ENCODE results near the gene GZMB. TPM values are rescaled to one million over a fixed set of nuclear protein-coding genes. Genes with fewer than 3 reads are reported as not detected.

Gene GZMB
- total and polyA plus RNA-seq, 4 donors, result 2.2 to 15.7 (median 5.6) TPM

DNA sequence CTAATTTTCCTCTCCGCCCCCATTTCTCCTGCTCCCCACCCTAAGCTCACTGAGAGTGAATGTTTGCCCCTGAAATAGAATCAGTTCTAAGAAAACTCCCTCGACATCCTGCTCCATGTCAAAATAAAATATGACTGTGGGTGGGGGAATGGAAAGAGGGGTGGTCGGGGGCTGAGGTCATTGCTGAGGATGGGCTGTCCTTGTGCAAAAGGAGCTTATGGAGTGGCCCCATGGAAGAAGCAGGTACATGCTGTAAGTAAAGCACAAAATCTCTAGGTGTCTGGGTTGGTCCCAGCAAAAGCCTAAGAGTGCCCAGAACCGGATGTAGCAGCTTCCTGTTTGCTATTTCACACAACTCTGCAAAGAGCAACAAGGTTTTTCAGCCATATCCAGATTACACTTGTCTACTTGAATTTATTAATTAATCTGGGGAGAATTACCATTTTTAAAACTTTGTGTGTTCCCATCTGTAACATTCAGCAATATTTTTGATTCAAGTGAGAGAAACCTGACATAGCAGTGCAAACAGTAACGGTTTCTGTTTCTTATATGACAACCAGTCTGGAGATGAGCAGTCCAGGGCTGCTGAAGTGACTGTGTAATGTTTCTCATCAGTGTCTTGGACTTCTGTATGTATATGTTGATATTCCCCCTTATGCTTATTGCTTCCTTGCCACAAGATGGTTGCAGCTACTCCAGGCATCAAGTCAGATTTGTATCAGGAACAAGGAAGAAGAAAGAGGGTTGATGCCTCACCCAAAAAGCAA, 40.4 kb upstream of the GZMB start:
- H3K27ac ChIP-seq (ENCODE audit: low read depth in 1 of 2, low read length in 1 of 2), result no peak overlapping the region
- no peaks in the 10 kb centered on the region for H3K9me3 ChIP-seq (ENCODE audit: control insufficient read depth in 4 of 4, insufficient read depth in 3 of 4, low read length in 3 of 4)
- ATAC-seq (ENCODE audit: insufficient read depth, low FRiP score), result no peak
- H3K36me3 ChIP-seq (ENCODE audit: control insufficient read depth in 4 of 4, insufficient read depth in 4 of 4, low read length in 4 of 4), result no peaks in the 10 kb centered on the region
- 20 to 30% methylated on average over 5 of the region's 5 CpGs for WGBS, 2 donors
- H3K27me3 ChIP-seq (ENCODE audit: control insufficient read depth in 3 of 3, insufficient read depth in 3 of 3, low read length in 2 of 3), result peaks cover 0 to 3% (median 0%) of the 10 kb centered on the region in 3 donors
- TF ChIP-seq, protein P1, sequence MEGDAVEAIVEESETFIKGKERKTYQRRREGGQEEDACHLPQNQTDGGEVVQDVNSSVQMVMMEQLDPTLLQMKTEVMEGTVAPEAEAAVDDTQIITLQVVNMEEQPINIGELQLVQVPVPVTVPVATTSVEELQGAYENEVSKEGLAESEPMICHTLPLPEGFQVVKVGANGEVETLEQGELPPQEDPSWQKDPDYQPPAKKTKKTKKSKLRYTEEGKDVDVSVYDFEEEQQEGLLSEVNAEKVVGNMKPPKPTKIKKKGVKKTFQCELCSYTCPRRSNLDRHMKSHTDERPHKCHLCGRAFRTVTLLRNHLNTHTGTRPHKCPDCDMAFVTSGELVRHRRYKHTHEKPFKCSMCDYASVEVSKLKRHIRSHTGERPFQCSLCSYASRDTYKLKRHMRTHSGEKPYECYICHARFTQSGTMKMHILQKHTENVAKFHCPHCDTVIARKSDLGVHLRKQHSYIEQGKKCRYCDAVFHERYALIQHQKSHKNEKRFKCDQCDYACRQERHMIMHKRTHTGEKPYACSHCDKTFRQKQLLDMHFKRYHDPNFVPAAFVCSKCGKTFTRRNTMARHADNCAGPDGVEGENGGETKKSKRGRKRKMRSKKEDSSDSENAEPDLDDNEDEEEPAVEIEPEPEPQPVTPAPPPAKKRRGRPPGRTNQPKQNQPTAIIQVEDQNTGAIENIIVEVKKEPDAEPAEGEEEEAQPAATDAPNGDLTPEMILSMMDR (IDR thresholded peaks at IDR 0.05; ENCODE audit: control extremely low read depth, extremely low read depth), result no peak
- peaks cover 0 to 2% (median 0%) of the 10 kb centered on the region in 5 donors for H3K4me1 ChIP-seq (ENCODE audit: control insufficient read depth in 5 of 5, insufficient read depth in 5 of 5, low read length in 5 of 5)
- no peak overlapping the region for H3K9ac ChIP-seq (ENCODE audit: insufficient read depth in 1 of 2, low read length in 2 of 2)
- no peak overlapping the region for H3K4me3 ChIP-seq
- DNase-seq, result no peak

DNA sequence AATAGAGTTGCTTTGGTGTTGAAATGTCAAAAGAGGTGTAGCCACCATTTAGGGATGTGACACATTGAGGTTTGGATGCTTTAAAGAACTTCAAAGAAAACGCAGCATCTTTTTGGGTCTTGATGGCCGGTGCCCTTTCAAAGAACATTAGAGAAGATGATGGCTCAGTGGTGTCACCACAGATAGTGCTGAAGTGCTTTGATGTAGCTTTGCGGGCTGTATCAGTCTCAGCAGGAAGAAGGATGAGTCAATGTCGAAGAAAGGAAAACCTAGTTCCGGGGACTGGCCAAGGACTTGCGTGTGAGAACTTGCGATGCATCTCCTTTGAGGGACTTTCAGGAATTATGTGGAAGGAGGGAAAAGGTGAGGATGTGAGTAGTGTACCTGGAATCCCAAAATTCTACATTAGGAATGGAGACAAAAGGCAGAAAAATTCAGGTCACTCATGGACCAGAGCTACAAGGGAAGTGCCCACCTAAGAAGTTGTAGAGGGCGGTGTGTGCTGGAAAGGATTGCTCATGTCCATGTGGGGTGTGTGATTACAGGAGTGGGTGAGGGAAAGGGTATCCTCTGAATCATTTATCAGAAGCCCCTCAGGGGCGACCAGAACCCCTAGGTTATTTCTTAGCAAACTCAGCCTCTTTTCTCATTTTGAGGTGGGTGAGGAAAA, 39.7 kb upstream of the GZMB start:
- no peak overlapping the region for H3K4me3 ChIP-seq
- whole genome bisulfite sequencing, 2 donors, result 34 to 50% methylated on average over 9 of the region's 9 CpGs
- no peak for DNase-seq
- no peaks in the 10 kb centered on the region for H3K36me3 ChIP-seq (ENCODE audit: control insufficient read depth in 4 of 4, insufficient read depth in 4 of 4, low read length in 4 of 4)
- H3K4me1 ChIP-seq (ENCODE audit: control insufficient read depth in 5 of 5, insufficient read depth in 5 of 5, low read length in 5 of 5), result peaks cover 0 to 2% (median 0%) of the 10 kb centered on the region in 5 donors
- no peaks in the 10 kb centered on the region for H3K9me3 ChIP-seq (ENCODE audit: control insufficient read depth in 4 of 4, insufficient read depth in 3 of 4, low read length in 3 of 4)
- ATAC-seq (ENCODE audit: insufficient read depth, low FRiP score), result no peak
- TF ChIP-seq, protein P1 (IDR thresholded peaks at IDR 0.05; ENCODE audit: control extremely low read depth, extremely low read depth), result no peak
- peaks cover 0 to 3% (median 0%) of the 10 kb centered on the region in 3 donors for H3K27me3 ChIP-seq (ENCODE audit: control insufficient read depth in 3 of 3, insufficient read depth in 3 of 3, low read length in 2 of 3)
- H3K27ac ChIP-seq (ENCODE audit: low read depth in 1 of 2, low read length in 1 of 2), result no peak overlapping the region
- H3K9ac ChIP-seq (ENCODE audit: insufficient read depth in 1 of 2, low read length in 2 of 2), result no peak overlapping the region

DNA sequence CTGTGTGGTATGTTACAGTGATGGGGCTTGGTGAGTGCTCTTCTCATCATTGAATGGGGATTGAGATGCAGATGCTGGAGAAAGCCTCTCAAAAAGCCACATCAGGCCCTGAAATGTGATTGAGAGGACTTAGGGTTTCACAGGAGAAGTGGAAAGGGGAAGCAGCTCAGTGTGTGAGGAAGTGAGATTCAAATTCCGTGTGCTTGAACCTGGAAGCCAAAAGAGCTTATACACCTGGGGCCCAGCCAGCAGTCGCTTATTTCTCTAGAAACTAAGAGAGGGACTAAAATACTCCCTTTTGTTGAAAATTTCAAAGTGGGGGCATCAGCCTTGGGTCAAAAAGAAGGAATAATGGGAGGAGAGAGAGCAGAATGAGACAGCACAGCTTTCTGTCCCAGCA, 39.1 kb upstream of the GZMB start:
- Histone ChIP-seq H3K36me3 (ENCODE audit: control insufficient read depth in 4 of 4, insufficient read depth in 4 of 4, low read length in 4 of 4) (no peaks in the 10 kb centered on the region), H3K4me1 (ENCODE audit: control insufficient read depth in 5 of 5, insufficient read depth in 5 of 5, low read length in 5 of 5) (peaks cover 0 to 2% (median 0%) of the 10 kb centered on the region in 5 donors), H3K9ac (ENCODE audit: insufficient read depth in 1 of 2, low read length in 2 of 2) (no peak overlapping the region), H3K9me3 (ENCODE audit: control insufficient read depth in 4 of 4, insufficient read depth in 3 of 4, low read length in 3 of 4) (no peaks in the 10 kb centered on the region), H3K27me3 (ENCODE audit: control insufficient read depth in 3 of 3, insufficient read depth in 3 of 3, low read length in 2 of 3) (peaks cover 0 to 3% (median 0%) of the 10 kb centered on the region in 3 donors), H3K4me3 (no peak overlapping the region), H3K27ac (ENCODE audit: low read depth in 1 of 2, low read length in 1 of 2) (no peak overlapping the region)
- TF ChIP-seq, protein P1 (IDR thresholded peaks at IDR 0.05; ENCODE audit: control extremely low read depth, extremely low read depth), result no peak
- WGBS, 2 donors, result 31 to 53% methylated on average over 2 of the region's 2 CpGs
- no peak for ATAC-seq (ENCODE audit: insufficient read depth, low FRiP score)
- no peak for DNase-seq
